HG03469 (cell line): ENCODE data around the gene ROR1.

Experiments
- ATAC-seq: cut with Tn5 transposase; IDR thresholded peaks from one replicate; pipeline ENCODE4 v1.9.1; 2021; ENCODE audit warnings: mild to moderate bottlenecking, moderate library complexity, moderate number of reproducible peaks; ENCODE audit not compliant: unreplicated experiment

Gene ROR1

GRCh38 chr1:64004451-64005025, 230.7 kb downstream of the ROR1 start:
- no peak for ATAC-seq

- no peak for ATAC-seq
Measured at GRCh38 chr1:64005801-64006200, 232.0 kb downstream of the ROR1 start.

GRCh38 chr1:64006276-64007051, 232.6 kb downstream of the ROR1 start:
- peak; percentile 50 for ATAC-seq

- ATAC-seq: no peak
Measured at GRCh38 chr1:64010316-64010715, 236.5 kb downstream of the ROR1 start.

- no peak for ATAC-seq
Measured at GRCh38 chr1:64013395-64013794, 239.6 kb downstream of the ROR1 start.

GRCh38 chr1:64019818-64020217, 246.0 kb downstream of the ROR1 start:
- peak; percentile 60 for ATAC-seq

- no peak for ATAC-seq
Measured at GRCh38 chr1:64021066-64021465, 247.2 kb downstream of the ROR1 start.

GRCh38 chr1:64025051-64025450, 251.2 kb downstream of the ROR1 start:
- ATAC-seq: no peak

- no peak for ATAC-seq
Measured at GRCh38 chr1:64029037-64029436, 255.2 kb downstream of the ROR1 start.

- ATAC-seq: no peak
Measured at GRCh38 chr1:64030411-64030810, 256.6 kb downstream of the ROR1 start.

- no peak for ATAC-seq
Measured at GRCh38 chr1:64031236-64031635, 257.4 kb downstream of the ROR1 start.

- no peak for ATAC-seq
Measured at GRCh38 chr1:64033667-64034220, 259.9 kb downstream of the ROR1 start.

- ATAC-seq: no peak
Measured at GRCh38 chr1:64036549-64036948, 262.7 kb downstream of the ROR1 start.

- ATAC-seq: no peak
Measured at GRCh38 chr1:64038119-64038518, 264.3 kb downstream of the ROR1 start.

GRCh38 chr1:64038965-64039364, 265.1 kb downstream of the ROR1 start:
- ATAC-seq: no peak

- no peak for ATAC-seq
Measured at GRCh38 chr1:64039390-64039926, 265.6 kb downstream of the ROR1 start.

GRCh38 chr1:64041371-64042131, 267.7 kb downstream of the ROR1 start:
- ATAC-seq: no peak

GRCh38 chr1:64042331-64043100, 268.7 kb downstream of the ROR1 start:
- no peak for ATAC-seq

- no peak for ATAC-seq
Measured at GRCh38 chr1:64043288-64043687, 269.5 kb downstream of the ROR1 start.

- no peak for ATAC-seq
Measured at GRCh38 chr1:64043976-64044375, 270.2 kb downstream of the ROR1 start.

GRCh38 chr1:64046243-64046642, 272.4 kb downstream of the ROR1 start:
- ATAC-seq: no peak
